ENCODE measurements around the gene BTG3.

DNA sequence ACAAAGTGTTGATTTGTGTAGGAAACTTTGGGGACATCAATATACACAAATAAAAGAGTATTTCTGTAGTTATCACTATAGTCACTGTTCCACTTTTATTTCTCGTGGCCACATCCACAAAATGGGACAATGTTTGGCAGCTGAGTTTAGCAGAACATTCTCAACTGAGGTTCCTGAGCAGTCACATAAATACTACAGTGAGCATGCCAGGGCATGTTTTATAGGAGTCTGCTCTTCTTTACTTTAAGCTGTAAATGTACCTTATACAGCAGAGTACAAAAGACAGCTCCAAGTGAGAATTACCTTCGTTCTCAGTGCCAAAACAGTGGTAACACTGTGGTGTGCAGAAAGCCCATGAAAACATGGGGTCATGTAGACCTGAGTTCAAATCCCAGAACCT lies 5.0 kb downstream of the BTG3 start:
- TF ChIP-seq ZNF138 (CRISPR knock-in tag; conservative IDR thresholded peaks at IDR 0.05), result no peak
- TF ChIP-seq ZNF416 (CRISPR knock-in tag; IDR thresholded peaks at IDR 0.05), result no peak
- TF ChIP-seq, protein P1, sequence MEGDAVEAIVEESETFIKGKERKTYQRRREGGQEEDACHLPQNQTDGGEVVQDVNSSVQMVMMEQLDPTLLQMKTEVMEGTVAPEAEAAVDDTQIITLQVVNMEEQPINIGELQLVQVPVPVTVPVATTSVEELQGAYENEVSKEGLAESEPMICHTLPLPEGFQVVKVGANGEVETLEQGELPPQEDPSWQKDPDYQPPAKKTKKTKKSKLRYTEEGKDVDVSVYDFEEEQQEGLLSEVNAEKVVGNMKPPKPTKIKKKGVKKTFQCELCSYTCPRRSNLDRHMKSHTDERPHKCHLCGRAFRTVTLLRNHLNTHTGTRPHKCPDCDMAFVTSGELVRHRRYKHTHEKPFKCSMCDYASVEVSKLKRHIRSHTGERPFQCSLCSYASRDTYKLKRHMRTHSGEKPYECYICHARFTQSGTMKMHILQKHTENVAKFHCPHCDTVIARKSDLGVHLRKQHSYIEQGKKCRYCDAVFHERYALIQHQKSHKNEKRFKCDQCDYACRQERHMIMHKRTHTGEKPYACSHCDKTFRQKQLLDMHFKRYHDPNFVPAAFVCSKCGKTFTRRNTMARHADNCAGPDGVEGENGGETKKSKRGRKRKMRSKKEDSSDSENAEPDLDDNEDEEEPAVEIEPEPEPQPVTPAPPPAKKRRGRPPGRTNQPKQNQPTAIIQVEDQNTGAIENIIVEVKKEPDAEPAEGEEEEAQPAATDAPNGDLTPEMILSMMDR (IDR thresholded peaks at IDR 0.05), result no peak
- no peak for TF ChIP-seq USF1 (CRISPR knock-in tag; IDR thresholded peaks at IDR 0.05)
- TF ChIP-seq ZNF263 (CRISPR knock-in tag; IDR thresholded peaks at IDR 0.05; ENCODE audit: low read depth), result no peak

Data from WTC11 (cell line).